Measurements from ENCODE around the gene TMEM18. TPM values are rescaled to one million over a fixed set of nuclear protein-coding genes. Genes with fewer than 3 reads are reported as not detected.

TMEM18 gene
- 6.5 and 18.6 TPM in 2 replicates for total RNA-seq

GRCh38 chr2:677056-677958 lies at the start of gene TMEM18:
TMEM18 (minus strand) TSS chr2:677406; CDS start chr2:677345, 61 bp downstream.

Data from bladder microvascular endothelial cell (primary cell).